Naive thymus-derived CD8-positive, alpha-beta T cell (primary cell): ENCODE results near the gene TOMM20. TPM values are rescaled to one million over a fixed set of nuclear protein-coding genes. Genes with fewer than 3 reads are reported as not detected.

Experiments
- ATAC-seq, 2 donors: fragments of 150-1000 bp; cut with Tn5 transposase in 1 of 2; sonication (Bioruptor Pico), chemical (Tn5 transposase) in 1 of 2; 1 replicate in 1 of 2; 2 replicates in 1 of 2; pipeline ENCODE4 v1.10.0; 2021; ENCODE audit warnings: mild to moderate bottlenecking in 2 of 2, moderate library complexity in 2 of 2
- POLR2A ChIA-PET: fragments of 350-600 bp; sonication (Branson Sonifier 250); formaldehyde crosslinking; loops from one replicate; lab custom pipeline; 2021; ENCODE audit warnings: antibody characterized with exemption; lab: Charles Lee
- DNase-seq, 10 donors: peaks; one replicate each; pipeline versions ENCODE4 v3.0.0 to v3.0.0-alpha.2; 2020 to 2022
- H3K27ac Mint-ChIP-seq, 10 donors: one replicate each; pipeline ENCODE4 v1.8.0; 2020 to 2022; ENCODE audit warnings: mild to moderate bottlenecking in 10 of 10, mixed read lengths in 10 of 10, moderate library complexity in 4 of 10, inconsistent platforms in 1 of 10
- H3K27me3 Mint-ChIP-seq, 5 donors: one replicate each; pipeline ENCODE4 v1.8.0; 2021 to 2022; ENCODE audit warnings: mixed read lengths in 5 of 5
- H3K36me3 Mint-ChIP-seq, 3 donors: one replicate each; pipeline ENCODE4 v1.8.0; 2020 to 2022; ENCODE audit warnings: mixed read lengths in 3 of 3, mild to moderate bottlenecking in 2 of 3, inconsistent platforms in 1 of 3
- H3K4me1 Mint-ChIP-seq, 4 donors: one replicate each; pipeline ENCODE4 v1.8.0; 2021 to 2022; ENCODE audit warnings: mixed read lengths in 4 of 4
- H3K4me3 Mint-ChIP-seq, 10 donors: one replicate each; pipeline ENCODE4 v1.8.0; 2020 to 2022; ENCODE audit warnings: mild to moderate bottlenecking in 10 of 10, mixed read lengths in 10 of 10, moderate library complexity in 6 of 10, inconsistent platforms in 1 of 10
- H3K9me3 Mint-ChIP-seq, 9 donors: one replicate each; pipeline ENCODE4 v1.8.0; 2020 to 2022; ENCODE audit warnings: mixed read lengths in 9 of 9, mild to moderate bottlenecking in 3 of 9, inconsistent platforms in 1 of 9, moderate library complexity in 1 of 9
- polyA plus RNA-seq, 3 donors: library from polyadenylated mRNA; unstranded; fragments of 300-500 nt; fragmentation: Illumina TruSeq; gene quantifications; one replicate each; pipeline ENCODE4 v1.2.3, GENCODE V29; 2021
- total RNA-seq, 8 experiments: library from RNA in 2 of 8; stranded (reverse) in 2 of 8; gene quantifications; one replicate each; pipeline ENCODE4 v1.2.3 and lab custom pipeline; 2021 to 2026

TOMM20 gene
- total and polyA plus RNA-seq, 5 experiments from 2014 or later: 56.6 to 111 (median 67.0) TPM

- no peak for ATAC-seq
- Mint-ChIP-seq H3K4me1 (peaks cover 2 to 10% (median 8%) of the 10 kb centered on the region in 4 donors), H3K36me3 (peaks cover 10 to 64% (median 20%) of the 10 kb centered on the region in 3 donors), H3K27ac (peak overlapping the region in 7 of 10 donors; percentile 7 to 61 (median 14)), H3K9me3 (no peaks in the 10 kb centered on the region), H3K4me3 (no peak overlapping the region), H3K27me3 (no peaks in the 10 kb centered on the region)
- no peak for DNase-seq
- POLR2A ChIA-PET: no interaction called here
Observed at GRCh38 chr1:235133086-235133485, 4.4 kb upstream of the TOMM20 start.

- Mint-ChIP-seq H3K4me3 (no peak overlapping the region), H3K36me3 (peaks cover 10 to 56% (median 18%) of the 10 kb centered on the region in 3 donors)
- POLR2A ChIA-PET: no interaction called here
Observed at GRCh38 chr1:235131961-235132360, 3.3 kb upstream of the TOMM20 start.

GRCh38 chr1:235130766-235131270, 2.2 kb upstream of the TOMM20 start:
- H3K4me3 Mint-ChIP-seq: peak overlapping the region in 4 of 10 donors; percentile 6 to 49 (median 28)
- H3K9me3 Mint-ChIP-seq: no peaks in the 10 kb centered on the region
- ATAC-seq: no peak
- no peaks in the 10 kb centered on the region for H3K27me3 Mint-ChIP-seq
- no peak for DNase-seq
- POLR2A ChIA-PET: interaction anchor here (1.1 kb wide), 1 partner anchor 30 kb away, joined by 3 read pairs; the partner anchor contains the start of gene RBM34
- H3K4me1 Mint-ChIP-seq: peaks cover 10 to 31% (median 30%) of the 10 kb centered on the region in 4 donors
- peak overlapping the region in 8 of 10 donors; percentile 57 to 99 (median 74) for H3K27ac Mint-ChIP-seq
- H3K36me3 Mint-ChIP-seq: peaks cover 2 to 55% (median 10%) of the 10 kb centered on the region in 3 donors

More at GRCh38 chr1:235131961-235132360, 3.3 kb upstream of the TOMM20 start:
- Mint-ChIP-seq H3K4me1 (peaks cover 8 to 22% (median 19%) of the 10 kb centered on the region in 4 donors), H3K27ac (peak overlapping the region in 7 of 10 donors; percentile 17 to 84 (median 35)), H3K27me3 (no peaks in the 10 kb centered on the region), H3K9me3 (no peaks in the 10 kb centered on the region)
- ATAC-seq: no peak
- no peak for DNase-seq

GRCh38 chr1:235129774-235130570, 1.3 kb upstream of the TOMM20 start:
- peaks cover 10 to 39% (median 35%) of the 10 kb centered on the region in 4 donors for H3K4me1 Mint-ChIP-seq
- no peak for ATAC-seq
- H3K36me3 Mint-ChIP-seq: peaks cover 0 to 49% (median 5%) of the 10 kb centered on the region in 3 donors

GRCh38 chr1:235127732-235128455, 743 bp downstream of the TOMM20 start:
- Mint-ChIP-seq H3K4me1 (peaks cover 17 to 56% (median 52%) of the 10 kb centered on the region in 4 donors), H3K9me3 (no peaks in the 10 kb centered on the region), H3K36me3 (peaks cover 0 to 42% (median 7%) of the 10 kb centered on the region in 3 donors), H3K27ac (peak overlapping the region; percentile 95 to 99 (median 98)), H3K4me3 (peak overlapping the region; percentile 86 to 98 (median 96)), H3K27me3 (no peaks in the 10 kb centered on the region)
- DNase-seq: peak in 1 of 10 donors; percentile 4
- ATAC-seq: peak; percentile 3 to 7
- POLR2A ChIA-PET: interaction anchor here (1.1 to 4.1 kb wide), 6 partner anchors 25 to 517 kb away, joined by 3 to 24 read pairs (median 5); partner anchors contain the start of genes ARID4B, GGPS1 and RBM34

More at GRCh38 chr1:235129774-235130570, 1.3 kb upstream of the TOMM20 start:
- no peaks in the 10 kb centered on the region for H3K9me3 Mint-ChIP-seq
- H3K4me3 Mint-ChIP-seq: peak overlapping the region in 9 of 10 donors; percentile 46 to 98 (median 93)
- peak overlapping the region; percentile 75 to 99 (median 97) for H3K27ac Mint-ChIP-seq
- no peaks in the 10 kb centered on the region for H3K27me3 Mint-ChIP-seq
- DNase-seq: no peak
- POLR2A ChIA-PET: interaction anchor here (0.6 to 2.5 kb wide), 9 partner anchors 9 to 841 kb away, joined by 3 to 14 read pairs (median 4); partner anchors contain the start of genes ARID4B, GGPS1 and RBM34

GRCh38 chr1:235127203-235127602, 1.4 kb downstream of the TOMM20 start:
- no peak for ATAC-seq
- POLR2A ChIA-PET: interaction anchor here (1.1 to 4.1 kb wide), 5 partner anchors 24 to 201 kb away, joined by 3 to 24 read pairs (median 6); partner anchors contain the start of genes ARID4B, GGPS1 and RBM34
- DNase-seq: no peak
- no peaks in the 10 kb centered on the region for H3K27me3 Mint-ChIP-seq
- H3K9me3 Mint-ChIP-seq: no peaks in the 10 kb centered on the region
- peaks cover 0 to 42% (median 7%) of the 10 kb centered on the region in 3 donors for H3K36me3 Mint-ChIP-seq
- H3K4me1 Mint-ChIP-seq: peaks cover 18 to 62% (median 59%) of the 10 kb centered on the region in 4 donors
- H3K4me3 Mint-ChIP-seq: peak overlapping the region; percentile 86 to 98 (median 96)
- peak overlapping the region; percentile 83 to 99 (median 98) for H3K27ac Mint-ChIP-seq

GRCh38 chr1:235124665-235125064, 4.0 kb downstream of the TOMM20 start:
- H3K27ac Mint-ChIP-seq: peak overlapping the region in 4 of 10 donors; percentile 17 to 65 (median 36)
- POLR2A ChIA-PET: interaction anchor here (0.6 kb wide), 1 partner anchor 8 kb away, joined by 3 read pairs; no protein-coding TSS in a partner anchor
- peak overlapping the region in 6 of 10 donors; percentile 45 to 76 (median 56) for H3K4me3 Mint-ChIP-seq

GRCh38 chr1:235124111-235124510, 4.5 kb downstream of the TOMM20 start:
- ATAC-seq (no peak), DNase-seq (no peak)
- peaks cover 20 to 68% (median 62%) of the 10 kb centered on the region in 4 donors for H3K4me1 Mint-ChIP-seq
- H3K27me3 Mint-ChIP-seq: no peaks in the 10 kb centered on the region
- H3K36me3 Mint-ChIP-seq: peaks cover 0 to 64% (median 11%) of the 10 kb centered on the region in 3 donors
- peak overlapping the region in 8 of 10 donors; percentile 30 to 76 (median 56) for H3K4me3 Mint-ChIP-seq
- H3K27ac Mint-ChIP-seq: peak overlapping the region in 5 of 10 donors; percentile 17 to 65 (median 37)
- POLR2A ChIA-PET: no interaction called here
- no peaks in the 10 kb centered on the region for H3K9me3 Mint-ChIP-seq

More at GRCh38 chr1:235124665-235125064, 4.0 kb downstream of the TOMM20 start:
- Mint-ChIP-seq H3K4me1 (peaks cover 20 to 70% (median 64%) of the 10 kb centered on the region in 4 donors), H3K9me3 (no peaks in the 10 kb centered on the region), H3K27me3 (no peaks in the 10 kb centered on the region), H3K36me3 (peaks cover 0 to 59% (median 9%) of the 10 kb centered on the region in 3 donors)
- ATAC-seq: no peak
- no peak for DNase-seq

- POLR2A ChIA-PET: interaction anchor here (1.3 kb wide), 1 partner anchor 76 kb away, joined by 4 read pairs; no protein-coding TSS in a partner anchor
- peak overlapping the region in 4 of 10 donors; percentile 8 to 53 (median 35) for H3K4me3 Mint-ChIP-seq
- no peaks in the 10 kb centered on the region for H3K27me3 Mint-ChIP-seq
- H3K36me3 Mint-ChIP-seq: peaks cover 0 to 82% (median 22%) of the 10 kb centered on the region in 3 donors
- H3K4me1 Mint-ChIP-seq: peaks cover 16 to 53% (median 51%) of the 10 kb centered on the region in 4 donors
- H3K27ac Mint-ChIP-seq: peak overlapping the region in 3 of 10 donors; percentile 44 to 72 (median 54)
- ATAC-seq (no peak), DNase-seq (no peak)
- no peaks in the 10 kb centered on the region for H3K9me3 Mint-ChIP-seq
Observed at GRCh38 chr1:235122348-235122747, 6.3 kb downstream of the TOMM20 start.

GRCh38 chr1:235113183-235113917, 15.3 kb downstream of the TOMM20 start:
- H3K27ac Mint-ChIP-seq: peak overlapping the region in 2 of 10 donors; percentile 22 to 58
- H3K4me1 Mint-ChIP-seq: peaks cover 1 to 8% (median 4%) of the 10 kb centered on the region in 4 donors

More at GRCh38 chr1:235113183-235113917, 15.3 kb downstream of the TOMM20 start:
- DNase-seq: no peak
- POLR2A ChIA-PET: no interaction called here
- Mint-ChIP-seq H3K4me3 (no peak overlapping the region), H3K27me3 (no peaks in the 10 kb centered on the region), H3K36me3 (peaks cover 5 to 95% (median 39%) of the 10 kb centered on the region in 3 donors), H3K9me3 (no peaks in the 10 kb centered on the region)
- no peak for ATAC-seq
